B cell (primary cell): ENCODE data around the gene ARHGAP19.

Experiments used
- CTCF ChIP-seq: fragments of 200-600 bp; IDR thresholded peaks from one replicate; pipeline ENCODE4 v1.8.0; 2022; ENCODE audit warnings: antibody characterized with exemption, mild to moderate bottlenecking
- EZH2 ChIP-seq: IDR thresholded peaks from 2 replicates; pipeline ENCODE4 v1.6.1; 2012; ENCODE audit warnings: borderline replicate concordance, low read depth, mild to moderate bottlenecking, moderate library complexity, low read length; ENCODE audit not compliant: insufficient read depth, poor library complexity, severe bottlenecking

DNA sequence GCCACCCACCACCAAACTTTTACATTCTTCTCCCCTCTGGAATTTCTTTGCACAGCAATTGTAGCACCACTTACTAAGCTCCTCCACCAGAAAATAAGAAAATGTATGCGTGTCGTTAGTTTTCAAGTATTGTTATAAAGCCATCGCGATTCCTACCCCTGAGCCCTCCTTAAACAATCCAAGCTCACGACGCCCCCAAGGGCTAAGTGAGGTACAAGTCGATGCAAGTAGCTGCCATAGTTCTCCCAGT, 40.8 kb upstream of the ARHGAP19 start:
- TF ChIP-seq EZH2 (no peak), CTCF (no peak)
